ELF-1 (cell line): ENCODE results near the gene UNKL.
"Not testable (repeated sequence)": the region's sequence is repeated elsewhere in the genome, so short reads cannot be mapped to it uniquely, and the experiment has no call there.

Experiments used
- DNase-seq: peaks from one replicate; pipeline ENCODE4 v3.0.0-alpha.2; 2016; ENCODE audit warnings: low read depth, low spot score

Gene UNKL

GRCh38 chr16:1445518-1446203 lies 31.2 kb upstream of the UNKL start:
- DNase-seq, result no peak

DNA sequence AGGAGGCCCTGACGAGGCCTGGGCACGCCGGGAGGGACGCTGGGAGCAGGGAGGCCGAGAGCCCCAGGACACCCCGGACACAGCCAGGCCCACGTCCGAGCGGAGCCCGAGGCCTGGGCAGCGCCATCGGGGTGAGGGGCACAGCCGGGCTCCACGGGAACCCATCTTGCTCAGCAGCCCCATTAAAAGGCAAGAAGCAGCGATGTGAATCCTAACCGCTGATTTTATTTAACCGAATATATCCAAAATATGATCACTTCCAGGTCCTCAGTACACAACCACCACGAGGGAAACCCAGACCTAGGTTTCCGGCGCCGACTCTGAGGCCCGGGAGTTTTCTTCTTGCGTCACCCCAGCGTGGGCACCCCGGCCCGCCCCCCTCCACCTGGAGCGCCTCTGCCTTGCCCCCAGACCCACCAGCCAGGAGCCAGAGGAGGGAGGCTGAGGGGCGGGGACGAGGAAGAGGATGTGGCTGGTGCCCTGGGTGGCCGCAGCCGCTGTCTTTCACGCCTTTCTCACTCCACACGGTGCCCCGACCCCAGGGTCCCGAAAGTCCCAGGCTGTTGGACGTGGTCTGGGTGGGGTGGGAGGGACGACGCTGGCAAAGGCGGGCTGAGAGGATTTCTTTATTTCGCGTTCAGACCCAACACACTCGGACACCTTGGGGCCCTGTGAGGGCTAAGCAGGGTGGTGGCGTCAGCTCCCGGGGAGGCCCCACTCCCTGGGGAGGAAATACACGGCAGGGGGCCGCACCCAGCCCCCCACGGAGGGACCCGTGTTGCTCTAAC lies 30.4 kb upstream of the UNKL start:
- DNase-seq, result no peak

DNA sequence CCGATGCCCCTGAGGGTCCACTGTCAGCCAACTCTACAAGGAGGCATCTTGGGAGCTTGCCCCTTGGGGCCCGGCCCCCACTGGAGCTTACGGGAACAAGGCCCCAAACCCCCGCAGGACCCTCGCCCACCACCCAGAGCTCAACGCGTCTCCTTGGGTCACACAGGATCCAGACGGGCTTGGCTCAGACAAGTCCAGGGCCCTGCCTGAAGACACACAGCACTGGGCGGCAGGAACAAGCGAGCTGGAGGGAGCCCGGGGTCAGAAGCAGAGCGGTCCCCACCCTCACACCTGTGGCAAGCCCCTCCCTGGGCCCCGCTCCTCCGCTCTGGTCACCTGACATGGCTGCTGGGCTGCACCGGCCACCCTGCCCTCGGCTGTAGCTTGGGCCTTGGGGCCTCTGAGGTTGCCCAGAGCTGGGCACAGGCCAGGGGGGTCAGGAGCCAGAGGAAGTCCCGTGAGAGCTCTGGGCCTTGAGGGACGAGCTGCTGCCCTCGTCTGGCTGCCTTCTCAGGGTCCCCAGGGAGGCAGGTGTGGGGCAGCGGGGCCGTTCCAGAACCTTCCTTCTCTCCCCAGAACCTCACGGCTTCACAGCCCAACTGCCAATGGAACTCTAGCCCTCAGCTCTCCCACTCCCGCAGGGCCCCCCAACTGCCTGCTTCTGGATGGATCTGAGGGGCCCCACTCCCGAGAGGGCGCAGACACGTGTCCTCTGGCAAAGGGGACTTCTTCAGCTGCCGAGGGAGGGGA lies 29.7 kb upstream of the UNKL start, which contains the start of gene CCDC154:
Gene CCDC154 (minus strand): TSS at position 577 of the 750 bp plus-strand sequence. CDS start 234 bp downstream, at position 343.
- no peak for DNase-seq

GRCh38 chr16:1443403-1443973 lies 29.0 kb upstream of the UNKL start:
- peak; percentile 20 for DNase-seq

GRCh38 chr16:1442697-1443096 lies 28.2 kb upstream of the UNKL start:
- DNase-seq, result no peak

- DNase-seq, result no peak
Measured at GRCh38 chr16:1441391-1441829, 26.9 kb upstream of the UNKL start.

- DNase-seq, result not testable (repeated sequence)
Measured at GRCh38 chr16:1439699-1440074, 25.2 kb upstream of the UNKL start.

DNA sequence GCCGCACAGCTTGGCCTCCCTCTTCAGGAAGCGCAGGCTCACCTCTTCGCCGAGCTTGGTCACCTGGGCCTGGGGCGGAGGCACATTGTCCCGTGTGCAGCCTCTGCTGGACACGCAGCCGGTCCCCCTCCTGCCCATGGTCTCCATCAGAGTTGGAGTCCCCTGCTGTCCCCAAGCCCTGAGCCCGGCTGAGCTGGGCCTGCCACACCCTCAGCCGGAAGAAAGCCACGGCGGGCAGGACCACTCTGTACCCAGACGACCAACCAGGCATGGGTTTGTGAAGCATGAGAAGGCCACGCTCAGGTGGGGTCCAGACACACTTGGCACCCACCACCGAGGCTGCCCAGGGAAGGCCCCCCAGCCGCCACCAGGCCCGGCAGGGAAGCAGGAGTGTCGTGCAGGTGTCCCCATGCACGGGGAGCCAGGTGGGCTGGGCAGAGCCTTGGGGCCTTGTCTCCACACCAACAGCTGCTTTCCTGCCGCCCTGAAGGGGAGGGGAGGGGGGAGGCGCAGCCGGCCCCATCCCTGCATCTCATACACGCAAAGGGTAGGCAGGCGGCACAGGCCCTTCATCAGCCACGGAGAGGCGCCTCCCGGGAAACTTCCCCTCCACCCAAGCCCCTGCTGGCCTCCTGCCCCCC lies 24.7 kb upstream of the UNKL start:
- DNase-seq, result no peak

DNA sequence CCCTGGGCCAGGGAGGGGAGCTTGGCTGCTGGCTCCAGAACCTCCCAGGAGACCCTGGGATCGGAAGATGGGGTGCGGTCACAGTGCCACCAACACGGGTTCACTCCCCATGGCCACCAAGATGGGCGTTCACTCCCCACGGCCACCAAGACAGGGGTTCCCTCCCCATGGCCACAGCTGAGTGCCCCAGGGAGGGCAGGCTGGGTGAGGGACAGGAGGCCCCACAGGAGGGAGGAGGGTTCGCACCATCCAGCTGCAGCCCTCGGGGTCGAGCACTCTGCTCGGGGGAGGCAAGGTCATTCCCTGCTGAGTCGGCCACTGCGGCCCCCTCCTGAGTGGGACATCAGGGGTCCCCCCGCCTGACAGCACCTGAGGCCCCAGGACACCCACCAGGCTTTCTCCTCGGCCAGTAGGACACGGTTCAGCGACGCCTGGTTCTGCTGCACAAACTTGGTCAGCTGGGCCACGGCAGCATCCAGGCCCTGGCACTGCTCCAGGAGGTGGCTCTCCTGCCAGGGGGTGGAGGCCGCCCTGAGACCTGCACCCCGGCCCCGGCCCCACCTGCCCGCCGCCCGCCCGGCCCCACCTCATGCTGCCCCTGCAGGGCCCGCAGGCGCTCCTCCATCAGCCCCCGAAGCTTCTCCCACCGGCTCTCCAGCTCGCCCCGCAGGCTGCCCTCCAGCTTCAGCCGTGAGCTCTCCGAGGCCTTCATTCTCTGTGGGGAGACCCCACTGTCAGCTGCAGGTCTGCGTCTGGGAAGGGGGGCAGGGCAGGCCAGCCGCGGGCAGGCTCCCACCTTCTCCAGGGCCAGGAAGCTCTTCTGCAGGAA lies 23.9 kb upstream of the UNKL start:
- no peak for DNase-seq

DNA sequence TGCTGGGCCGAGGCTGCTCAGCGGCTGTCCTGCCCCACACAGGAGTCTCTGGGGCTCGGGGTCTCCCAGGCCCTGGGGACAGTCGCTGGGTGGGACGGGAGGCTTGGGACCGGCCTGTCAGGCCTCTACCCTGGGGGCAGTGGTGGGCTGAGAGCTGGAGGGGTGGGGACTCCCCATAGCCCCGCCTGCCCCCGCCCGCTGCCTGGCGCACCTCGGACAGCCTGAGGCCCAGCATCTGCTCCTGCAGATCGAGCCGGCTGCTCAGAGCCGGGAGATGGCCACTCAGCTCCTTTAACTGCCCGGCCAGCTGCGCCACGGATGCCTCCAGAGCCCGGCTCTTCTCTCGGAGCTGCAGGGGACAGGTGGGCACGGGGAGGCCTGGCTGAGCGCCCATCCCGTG lies 23.1 kb upstream of the UNKL start:
- no peak for DNase-seq

- DNase-seq, result no peak
Measured at GRCh38 chr16:1436731-1437355, 22.3 kb upstream of the UNKL start.

DNA sequence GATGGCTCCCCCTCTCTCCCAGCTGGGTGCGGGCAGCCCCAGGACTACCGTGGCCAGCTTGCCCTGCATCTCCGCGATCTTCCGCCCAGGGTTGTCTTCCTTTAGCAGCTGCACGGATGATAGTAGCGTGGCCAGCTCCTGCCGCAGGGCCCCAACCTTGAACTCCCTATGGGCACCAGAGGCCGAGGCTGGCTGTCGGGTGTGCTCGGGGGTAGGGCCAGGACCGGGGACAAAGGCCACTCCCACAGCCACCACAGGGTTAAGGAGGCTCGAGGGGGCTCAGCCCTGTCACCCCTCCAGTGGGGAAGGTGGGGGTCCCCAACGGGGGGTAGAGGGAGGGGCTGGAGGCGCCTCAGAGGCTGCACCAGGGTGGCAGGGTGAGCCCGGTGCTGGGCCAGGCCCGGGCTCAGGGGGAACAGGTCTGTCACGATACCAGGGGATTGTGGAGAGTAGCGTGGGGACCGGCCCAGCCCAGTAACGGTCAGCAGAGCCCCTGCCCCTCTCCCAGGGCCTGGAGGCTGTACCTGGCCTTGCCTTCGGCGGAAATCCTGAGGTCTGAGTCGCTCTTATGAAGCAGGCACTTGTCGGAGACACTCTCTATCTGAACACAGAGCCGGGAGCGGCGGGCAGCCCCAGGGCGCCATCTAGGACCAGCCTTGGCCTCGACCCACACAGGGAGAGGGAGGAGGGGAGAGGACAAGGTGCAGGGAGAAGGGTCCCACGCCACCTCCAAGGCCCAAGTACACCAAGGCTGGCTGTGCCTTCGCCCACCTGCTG lies 21.6 kb upstream of the UNKL start:
- DNase-seq, result no peak

- no peak for DNase-seq
Measured at GRCh38 chr16:1434644-1435592, 20.4 kb upstream of the UNKL start.

DNA sequence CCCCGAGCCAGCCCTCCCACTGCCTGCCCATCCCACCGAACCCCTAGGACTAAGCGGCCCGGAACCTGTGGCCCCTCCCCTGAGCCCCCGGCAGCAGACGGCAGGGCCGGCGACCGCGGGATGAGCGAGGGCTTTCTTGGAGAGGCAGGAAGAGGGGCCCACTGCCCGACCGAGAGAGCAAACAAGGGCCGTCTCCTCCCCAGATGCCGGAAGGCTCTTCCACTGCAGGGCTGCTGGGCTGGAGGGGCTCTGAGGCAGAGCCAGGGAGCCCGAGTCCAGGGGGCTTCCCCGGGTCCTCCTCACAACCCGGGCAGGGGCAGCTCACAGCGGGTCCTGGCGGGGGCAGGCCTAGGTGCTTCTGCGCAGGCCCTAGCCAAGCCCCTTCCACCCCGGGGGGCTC lies 19.3 kb upstream of the UNKL start:
- no peak for DNase-seq

DNA sequence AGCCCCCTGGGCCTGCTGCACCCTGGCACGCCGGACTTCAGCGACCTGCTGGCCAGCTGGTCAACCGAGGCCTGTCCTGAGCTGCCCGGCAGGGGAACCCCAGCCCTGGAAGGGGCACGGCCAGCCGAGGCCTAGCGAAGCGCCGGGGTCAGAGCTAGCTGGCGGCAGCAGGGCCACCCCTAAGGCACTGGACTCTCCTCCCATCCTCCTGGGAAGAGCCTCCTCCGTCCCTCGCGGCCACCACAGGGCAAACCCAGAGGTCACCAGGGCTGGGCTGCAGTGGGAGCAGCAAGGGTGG lies 18.7 kb upstream of the UNKL start:
- no peak for DNase-seq

DNA sequence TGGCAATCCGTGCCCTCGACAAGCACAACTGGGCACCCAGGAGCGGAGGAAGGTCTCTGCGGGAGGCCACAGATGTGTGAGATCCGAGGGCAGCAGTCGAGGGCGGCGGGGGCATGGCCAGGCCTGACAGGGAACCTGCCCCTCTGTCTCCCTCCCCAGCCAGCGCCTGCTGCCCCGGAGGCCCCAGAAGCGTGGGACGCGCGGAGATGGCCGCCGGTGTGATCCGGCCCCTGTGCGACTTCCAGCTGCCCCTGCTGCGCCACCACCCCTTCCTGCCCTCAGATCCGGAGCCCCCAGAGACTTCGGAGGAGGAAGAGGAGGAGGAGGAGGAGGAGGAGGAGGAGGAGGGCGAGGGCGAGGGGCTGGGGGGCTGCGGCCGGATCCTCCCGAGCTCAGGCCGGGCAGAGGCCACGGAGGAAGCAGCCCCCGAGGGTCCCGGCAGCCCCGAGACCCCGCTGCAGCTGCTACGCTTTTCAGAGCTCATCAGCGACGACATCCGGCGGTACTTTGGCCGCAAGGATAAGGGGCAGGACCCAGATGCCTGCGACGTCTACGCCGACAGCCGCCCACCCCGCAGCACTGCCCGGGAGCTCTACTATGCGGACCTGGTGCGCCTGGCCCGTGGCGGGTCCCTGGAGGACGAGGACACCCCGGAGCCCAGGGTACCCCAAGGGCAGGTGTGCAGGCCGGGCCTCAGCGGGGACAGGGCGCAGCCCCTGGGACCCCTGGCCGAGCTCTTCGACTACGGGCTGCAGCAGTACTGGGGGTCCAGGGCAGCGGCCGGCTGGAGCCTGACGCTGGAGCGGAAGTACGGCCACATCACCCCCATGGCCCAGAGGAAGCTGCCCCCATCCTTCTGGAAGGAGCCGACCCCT lies 18.1 kb upstream of the UNKL start:
- no peak for DNase-seq

GRCh38 chr16:1431497-1432270 lies 17.2 kb upstream of the UNKL start:
- no peak for DNase-seq
